Adipocyte (in vitro differentiated cells): ENCODE data around the gene ANKZF1.

Experiments used
- DNase-seq: peaks from one replicate; pipeline ENCODE4 v3.0.0-alpha.2; 2015; ENCODE audit warnings: low read depth
- H3K27me3 ChIP-seq: replicated peaks from 2 replicates; pipeline ENCODE4 v1.7.0; 2013; ENCODE audit warnings: mild to moderate bottlenecking, low read length, moderate library complexity; ENCODE audit not compliant: control insufficient read depth, insufficient read depth
- H3K36me3 ChIP-seq: 2 replicates; pipeline ENCODE4 v1.7.0; 2013; ENCODE audit warnings: low read length, mild to moderate bottlenecking, moderate library complexity; ENCODE audit not compliant: control insufficient read depth, insufficient read depth, severe bottlenecking
- H3K4me1 ChIP-seq: 2 replicates; pipeline ENCODE4 v1.7.0; 2013; ENCODE audit warnings: mild to moderate bottlenecking, low read length, moderate library complexity; ENCODE audit not compliant: control insufficient read depth, insufficient read depth
- H3K4me3 ChIP-seq: 2 replicates; pipeline ENCODE4 v1.7.0; 2013; ENCODE audit warnings: mild to moderate bottlenecking, low read length, moderate library complexity
- H3K9ac ChIP-seq: 2 replicates; pipeline ENCODE4 v1.7.0; 2013; ENCODE audit warnings: mild to moderate bottlenecking, low read length, moderate library complexity
- H3K9me3 ChIP-seq: 2 replicates; pipeline ENCODE4 v1.7.0; 2013; ENCODE audit warnings: mild to moderate bottlenecking, low read length, moderate library complexity; ENCODE audit not compliant: control insufficient read depth

ANKZF1 gene

DNA sequence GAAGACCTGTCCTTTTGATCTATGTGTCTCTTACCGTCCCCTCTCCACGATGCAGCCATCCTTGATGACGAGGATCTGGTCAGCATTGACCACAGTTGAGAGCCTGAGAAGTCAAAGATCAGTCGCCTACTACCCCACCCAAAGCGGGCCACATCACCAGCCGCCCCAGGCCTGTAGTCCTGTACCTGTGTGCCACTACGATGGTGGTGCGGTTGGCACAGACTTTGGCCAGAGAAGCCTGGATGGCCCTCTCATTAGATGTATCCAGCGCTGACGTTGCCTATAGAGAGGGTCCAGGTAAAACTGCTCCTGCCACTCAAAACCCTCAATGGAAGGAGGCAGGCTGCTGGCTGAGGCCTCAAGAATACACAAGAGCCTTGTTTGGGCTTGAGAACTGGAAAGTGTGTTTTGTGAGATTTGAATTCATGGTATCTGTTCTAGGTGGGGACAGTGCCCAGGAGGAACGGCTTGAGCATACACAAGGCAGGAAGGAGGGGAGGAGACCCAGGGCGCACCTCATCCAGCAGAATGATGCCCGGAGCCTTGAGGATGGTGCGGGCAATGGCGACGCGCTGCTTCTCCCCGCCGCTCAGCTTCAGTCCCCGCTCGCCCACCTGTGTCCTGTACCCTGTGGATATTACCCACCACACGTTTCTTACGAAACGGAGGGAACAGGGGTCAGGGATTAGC, 19.3 kb upstream of the ANKZF1 start:
- Histone ChIP-seq H3K27me3 (no peaks in the 10 kb centered on the region), H3K9me3 (no peaks in the 10 kb centered on the region), H3K4me3 (no peak overlapping the region), H3K9ac (peak overlapping the region; percentile 3), H3K36me3 (peaks cover 62% of the 10 kb centered on the region), H3K4me1 (peaks cover 17% of the 10 kb centered on the region)
- no peak for DNase-seq

GRCh38 chr2:219210886-219211362, 18.7 kb upstream of the ANKZF1 start:
- Histone ChIP-seq H3K4me3 (no peak overlapping the region), H3K27me3 (no peaks in the 10 kb centered on the region), H3K36me3 (peaks cover 63% of the 10 kb centered on the region), H3K4me1 (peaks cover 17% of the 10 kb centered on the region), H3K9ac (no peak overlapping the region), H3K9me3 (no peaks in the 10 kb centered on the region)
- no peak for DNase-seq

DNA sequence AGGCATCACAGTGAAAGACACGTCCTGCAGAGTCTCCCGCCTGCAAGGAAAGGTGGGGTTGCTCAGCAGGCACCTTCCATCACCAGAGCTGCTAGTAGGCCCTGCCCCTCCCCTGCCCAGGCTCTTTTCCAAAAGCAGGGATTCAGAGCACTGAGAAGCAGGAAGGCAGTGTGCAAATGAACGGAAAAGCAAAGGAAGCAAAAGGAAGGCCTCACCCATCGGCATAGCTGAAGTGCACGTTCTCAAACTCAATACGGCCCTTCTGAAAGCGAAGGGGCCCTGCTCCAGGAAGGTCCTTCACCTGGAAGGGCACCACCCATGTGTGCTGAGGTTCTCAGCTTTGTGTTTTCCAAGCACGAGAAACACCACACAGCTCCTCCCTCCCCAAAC, 16.6 kb upstream of the ANKZF1 start:
- no peaks in the 10 kb centered on the region for H3K9me3 ChIP-seq
- H3K36me3 ChIP-seq, result peaks cover 66% of the 10 kb centered on the region
- H3K27me3 ChIP-seq, result no peaks in the 10 kb centered on the region
- no peak overlapping the region for H3K9ac ChIP-seq
- H3K4me3 ChIP-seq, result no peak overlapping the region
- no peak for DNase-seq
- H3K4me1 ChIP-seq, result peaks cover 17% of the 10 kb centered on the region

GRCh38 chr2:219213486-219214071, 16.0 kb upstream of the ANKZF1 start:
- no peak for DNase-seq
- Histone ChIP-seq H3K4me3 (no peak overlapping the region), H3K36me3 (peaks cover 61% of the 10 kb centered on the region), H3K4me1 (peaks cover 17% of the 10 kb centered on the region), H3K27me3 (no peaks in the 10 kb centered on the region), H3K9ac (no peak overlapping the region), H3K9me3 (no peaks in the 10 kb centered on the region)

- peaks cover 60% of the 10 kb centered on the region for H3K36me3 ChIP-seq
- no peaks in the 10 kb centered on the region for H3K27me3 ChIP-seq
- DNase-seq, result no peak
- H3K4me1 ChIP-seq, result peaks cover 21% of the 10 kb centered on the region
- no peaks in the 10 kb centered on the region for H3K9me3 ChIP-seq
- no peak overlapping the region for H3K9ac ChIP-seq
- no peak overlapping the region for H3K4me3 ChIP-seq
Observed at GRCh38 chr2:219214141-219214540, 15.5 kb upstream of the ANKZF1 start.

DNA sequence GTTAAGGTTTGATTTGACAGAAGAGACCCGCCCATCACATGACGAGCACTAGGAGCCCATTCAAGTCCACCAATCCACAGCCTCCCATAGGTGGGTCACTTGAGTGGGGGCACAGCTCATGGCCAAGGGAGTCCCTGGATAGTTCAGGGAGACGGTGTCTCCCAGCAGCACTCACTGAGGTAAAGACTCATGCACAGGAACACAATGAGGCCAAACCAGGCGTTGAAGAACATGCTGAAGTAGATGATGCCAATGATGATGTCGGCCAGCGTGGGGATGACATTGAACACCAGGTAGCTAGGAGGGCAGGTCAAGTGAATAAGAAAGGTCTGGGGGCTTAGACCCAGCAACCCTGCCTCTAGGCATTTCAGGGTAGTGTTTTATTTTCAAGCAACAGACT, 14.8 kb upstream of the ANKZF1 start:
- H3K36me3 ChIP-seq, result peaks cover 56% of the 10 kb centered on the region
- peaks cover 27% of the 10 kb centered on the region for H3K4me1 ChIP-seq
- H3K9me3 ChIP-seq, result no peaks in the 10 kb centered on the region
- no peak for DNase-seq
- H3K4me3 ChIP-seq, result no peak overlapping the region
- H3K9ac ChIP-seq, result no peak overlapping the region
- H3K27me3 ChIP-seq, result no peaks in the 10 kb centered on the region

DNA sequence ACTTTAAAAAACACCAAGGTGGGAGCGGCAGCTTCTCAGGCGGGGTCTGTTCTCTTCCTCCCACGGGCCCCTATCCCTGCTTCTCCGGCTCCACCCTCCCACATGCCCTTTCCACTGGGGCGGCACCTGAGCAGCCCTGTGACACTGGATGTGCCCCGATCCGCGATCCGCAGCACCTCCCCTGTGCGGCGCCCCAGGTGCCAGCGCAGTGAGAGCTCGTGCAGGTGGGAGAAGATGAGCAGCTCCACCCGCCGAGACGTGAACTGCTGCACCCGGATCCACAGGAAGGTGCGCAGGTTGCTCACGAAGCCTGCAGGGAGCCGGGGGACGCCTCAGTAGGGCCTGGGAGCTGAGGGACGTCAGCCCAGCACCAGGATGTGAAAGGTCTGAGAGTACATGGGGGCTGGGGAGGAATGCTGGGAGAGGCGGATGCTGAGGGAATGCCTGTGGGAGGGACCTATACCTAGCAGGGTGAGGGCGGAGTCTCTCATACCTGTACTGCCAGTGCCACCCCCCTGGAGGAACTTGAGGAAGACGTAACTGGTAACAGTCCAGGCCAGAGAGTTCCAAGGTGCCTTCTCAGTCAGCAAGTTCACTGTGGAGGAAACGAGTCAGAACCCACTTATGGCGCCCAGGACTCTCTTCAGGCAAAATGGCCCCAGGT, 13.6 kb upstream of the ANKZF1 start:
- no peak for DNase-seq
- Histone ChIP-seq H3K9me3 (no peaks in the 10 kb centered on the region), H3K9ac (peak overlapping the region; percentile 12), H3K27me3 (no peaks in the 10 kb centered on the region), H3K4me1 (peaks cover 28% of the 10 kb centered on the region), H3K36me3 (peaks cover 56% of the 10 kb centered on the region), H3K4me3 (no peak overlapping the region)

DNA sequence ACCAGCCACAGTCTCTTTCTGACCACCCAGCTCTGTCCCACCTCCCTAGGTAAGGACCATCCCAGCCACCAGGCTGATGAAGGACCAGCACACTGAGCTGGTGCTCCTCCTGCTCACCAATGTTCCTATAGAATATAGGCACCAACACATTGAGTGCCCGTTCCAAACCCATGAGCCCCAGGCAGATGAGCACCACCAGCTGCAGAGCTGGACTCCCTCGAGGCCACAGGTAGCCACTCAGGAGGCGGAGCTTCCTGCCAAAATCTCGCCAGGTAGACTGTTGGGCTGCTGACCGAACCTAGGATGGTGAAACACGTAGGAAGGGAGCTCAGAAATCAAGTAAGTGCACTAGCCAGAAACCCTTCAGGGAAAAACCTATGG, 13.1 kb upstream of the ANKZF1 start:
- Histone ChIP-seq H3K9ac (no peak overlapping the region), H3K9me3 (no peaks in the 10 kb centered on the region), H3K36me3 (peaks cover 59% of the 10 kb centered on the region), H3K4me3 (no peak overlapping the region), H3K27me3 (no peaks in the 10 kb centered on the region), H3K4me1 (peaks cover 28% of the 10 kb centered on the region)
- DNase-seq, result no peak

GRCh38 chr2:219218217-219218731, 11.3 kb upstream of the ANKZF1 start:
- DNase-seq, result peak; percentile 82
- Histone ChIP-seq H3K9me3 (no peaks in the 10 kb centered on the region), H3K27me3 (no peaks in the 10 kb centered on the region), H3K9ac (peak overlapping the region; percentile 92), H3K4me1 (peaks cover 28% of the 10 kb centered on the region), H3K36me3 (peaks cover 61% of the 10 kb centered on the region), H3K4me3 (peak overlapping the region; percentile 79)

GRCh38 chr2:219218732-219219701, 10.6 kb upstream of the ANKZF1 start, which contains the start of gene ABCB6:
TSS of gene ABCB6 (minus strand) at chr2:219218958. CDS start at chr2:219218673, 285 bp downstream.
- no peaks in the 10 kb centered on the region for H3K9me3 ChIP-seq
- H3K4me3 ChIP-seq, result peak within 1 kb of the TSS; percentile 79
- peak; percentile 98 for DNase-seq
- peak within 1 kb of the TSS; percentile 92 for H3K9ac ChIP-seq
- H3K4me1 ChIP-seq, result peaks cover 28% of the 10 kb centered on the region
- H3K27me3 ChIP-seq, result no peaks in the 10 kb centered on the region
- peaks cover 61% of the 10 kb centered on the region for H3K36me3 ChIP-seq
